ENCODE results near the gene PATJ.

PATJ gene

GRCh38 chr1:62024690-62025089 lies 282.4 kb downstream of the PATJ start:
- TF ChIP-seq SPI1 (IDR thresholded peaks at IDR 0.05; ENCODE audit: borderline replicate concordance, low read depth) (no peak), POLR2AphosphoS5 (IDR thresholded peaks at IDR 0.05; ENCODE audit: low read depth) (no peak), REST (IDR thresholded peaks at IDR 0.05; ENCODE audit: insufficient replicate concordance, low read depth) (no peak), CTCF (IDR thresholded peaks at IDR 0.05; ENCODE audit: insufficient read depth, low read length) (no peak), GABPA (IDR thresholded peaks at IDR 0.05; ENCODE audit: low read depth) (no peak)
- Histone ChIP-seq H3K4me3 (replicated peaks; ENCODE audit: insufficient read depth, low read length) (no peak overlapping the region), H3K27me3 (ENCODE audit: insufficient read depth, poor library complexity, severe bottlenecking) (no peaks in the 10 kb centered on the region), H3K27ac (replicated peaks) (no peak overlapping the region)
- DNase-seq (ENCODE audit: low read depth in 1 of 2, low spot score in 1 of 2), result no peak

GRCh38 chr1:62025154-62025553 lies 282.9 kb downstream of the PATJ start:
- TF ChIP-seq REST (IDR thresholded peaks at IDR 0.05; ENCODE audit: insufficient replicate concordance, low read depth), result no peak
- no peak for TF ChIP-seq SPI1 (IDR thresholded peaks at IDR 0.05; ENCODE audit: borderline replicate concordance, low read depth)
- no peak for TF ChIP-seq CTCF (IDR thresholded peaks at IDR 0.05; ENCODE audit: insufficient read depth, low read length)
- TF ChIP-seq POLR2AphosphoS5 (IDR thresholded peaks at IDR 0.05; ENCODE audit: low read depth), result no peak
- no peak for TF ChIP-seq GABPA (IDR thresholded peaks at IDR 0.05; ENCODE audit: low read depth)
- H3K4me3 ChIP-seq (replicated peaks; ENCODE audit: insufficient read depth, low read length), result no peak overlapping the region
- no peak for DNase-seq (ENCODE audit: low read depth in 1 of 2, low spot score in 1 of 2)

GRCh38 chr1:62025892-62026291 lies 283.6 kb downstream of the PATJ start:
- Histone ChIP-seq H3K27me3 (ENCODE audit: insufficient read depth, poor library complexity, severe bottlenecking) (peaks cover 2% of the 10 kb centered on the region), H3K4me3 (replicated peaks; ENCODE audit: insufficient read depth, low read length) (no peak overlapping the region), H3K27ac (replicated peaks) (no peak overlapping the region)
- TF ChIP-seq REST (IDR thresholded peaks at IDR 0.05; ENCODE audit: insufficient replicate concordance, low read depth) (no peak), GABPA (IDR thresholded peaks at IDR 0.05; ENCODE audit: low read depth) (no peak)
- DNase-seq (ENCODE audit: low read depth in 1 of 2, low spot score in 1 of 2), result no peak

More at GRCh38 chr1:62025154-62025553, 282.9 kb downstream of the PATJ start:
- Histone ChIP-seq H3K27me3 (ENCODE audit: insufficient read depth, poor library complexity, severe bottlenecking) (no peaks in the 10 kb centered on the region), H3K27ac (replicated peaks) (no peak overlapping the region)

GRCh38 chr1:62029704-62030103 lies 287.4 kb downstream of the PATJ start:
- H3K4me3 ChIP-seq (replicated peaks; ENCODE audit: insufficient read depth, low read length), result no peak overlapping the region
- TF ChIP-seq SPI1 (IDR thresholded peaks at IDR 0.05; ENCODE audit: borderline replicate concordance, low read depth) (no peak), POLR2AphosphoS5 (IDR thresholded peaks at IDR 0.05; ENCODE audit: low read depth) (no peak), REST (IDR thresholded peaks at IDR 0.05; ENCODE audit: insufficient replicate concordance, low read depth) (no peak), GABPA (IDR thresholded peaks at IDR 0.05; ENCODE audit: low read depth) (no peak), CTCF (IDR thresholded peaks at IDR 0.05; ENCODE audit: insufficient read depth, low read length) (no peak)
- H3K27ac ChIP-seq (replicated peaks), result no peak overlapping the region
- no peak for DNase-seq (ENCODE audit: low read depth in 1 of 2, low spot score in 1 of 2)
- H3K27me3 ChIP-seq (ENCODE audit: insufficient read depth, poor library complexity, severe bottlenecking), result peaks cover 2% of the 10 kb centered on the region

Data from HL-60 (cell line).